C4-2B (cell line): ENCODE results near the gene PASD1.

Experiments
- ZFX ChIP-seq: fragments of 450-650 bp; IDR thresholded peaks from 2 replicates; pipeline ENCODE4 v1.6.1; 2017
- TF ChIP-seq, protein P1 (sequence below): fragments of 450-650 bp; conservative IDR thresholded peaks from 2 replicates; pipeline ENCODE4 v1.5.1; 2017; ENCODE audit warnings: mild to moderate bottlenecking

- TF ChIP-seq, protein P1, sequence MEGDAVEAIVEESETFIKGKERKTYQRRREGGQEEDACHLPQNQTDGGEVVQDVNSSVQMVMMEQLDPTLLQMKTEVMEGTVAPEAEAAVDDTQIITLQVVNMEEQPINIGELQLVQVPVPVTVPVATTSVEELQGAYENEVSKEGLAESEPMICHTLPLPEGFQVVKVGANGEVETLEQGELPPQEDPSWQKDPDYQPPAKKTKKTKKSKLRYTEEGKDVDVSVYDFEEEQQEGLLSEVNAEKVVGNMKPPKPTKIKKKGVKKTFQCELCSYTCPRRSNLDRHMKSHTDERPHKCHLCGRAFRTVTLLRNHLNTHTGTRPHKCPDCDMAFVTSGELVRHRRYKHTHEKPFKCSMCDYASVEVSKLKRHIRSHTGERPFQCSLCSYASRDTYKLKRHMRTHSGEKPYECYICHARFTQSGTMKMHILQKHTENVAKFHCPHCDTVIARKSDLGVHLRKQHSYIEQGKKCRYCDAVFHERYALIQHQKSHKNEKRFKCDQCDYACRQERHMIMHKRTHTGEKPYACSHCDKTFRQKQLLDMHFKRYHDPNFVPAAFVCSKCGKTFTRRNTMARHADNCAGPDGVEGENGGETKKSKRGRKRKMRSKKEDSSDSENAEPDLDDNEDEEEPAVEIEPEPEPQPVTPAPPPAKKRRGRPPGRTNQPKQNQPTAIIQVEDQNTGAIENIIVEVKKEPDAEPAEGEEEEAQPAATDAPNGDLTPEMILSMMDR, result no peak
- TF ChIP-seq ZFX, result no peak
Measured at GRCh38 chrX:151712253-151712652, 148.8 kb downstream of the PASD1 start.
